SK-N-SH treated with all-trans-retinoic acid at 6 μM for 48 hours (cell line): ENCODE measurements around the gene CELF3.

Source experiments
- ATAC-seq: fragments of 200-7000 bp; cut with Tn5 transposase; 3 replicates; pipeline ENCODE4 v1.9.1; 2020; ENCODE audit warnings: mild to moderate bottlenecking, moderate library complexity
- ARNTL ChIP-seq: fragments of 450-650 bp; formaldehyde crosslinking; IDR thresholded peaks from 2 replicates; pipeline ENCODE4 v1.5.0; 2020; ENCODE audit warnings: low read depth, mild to moderate bottlenecking, moderate library complexity, borderline replicate concordance
- CREB5 ChIP-seq: fragments of 250-450 bp; sonication (Bioruptor Pico); IDR thresholded peaks from 2 replicates; pipeline ENCODE4 v1.5.1; 2020; ENCODE audit warnings: low read depth, mild to moderate bottlenecking, moderate library complexity
- CSDC2 ChIP-seq: fragments of 250-450 bp; sonication (Bioruptor Pico); IDR thresholded peaks from 2 replicates; pipeline ENCODE4 v1.5.0; 2020; ENCODE audit warnings: mild to moderate bottlenecking, moderate library complexity
- CSRNP3 ChIP-seq: fragments of 250-450 bp; sonication (Bioruptor Pico); IDR thresholded peaks from 2 replicates; pipeline ENCODE4 v1.5.1; 2021; ENCODE audit warnings: mild to moderate bottlenecking, moderate library complexity
- ESRRG ChIP-seq: fragments of 250-450 bp; sonication (Bioruptor Pico); IDR thresholded peaks from 2 replicates; pipeline ENCODE4 v1.6.1; 2021; ENCODE audit warnings: mild to moderate bottlenecking
- GLIS3 ChIP-seq: fragments of 250-450 bp; sonication (Bioruptor Pico); IDR thresholded peaks from 2 replicates; pipeline ENCODE4 v1.5.0; 2020; ENCODE audit warnings: mild to moderate bottlenecking, moderate library complexity
- ISL1 ChIP-seq: fragments of 250-450 bp; sonication (Bioruptor Pico); IDR thresholded peaks from 2 replicates; pipeline ENCODE4 v2.1.2; 2022; ENCODE audit warnings: mild to moderate bottlenecking, moderate library complexity
- OSR1 ChIP-seq: fragments of 250-450 bp; sonication (Bioruptor Pico); IDR thresholded peaks from 2 replicates; pipeline ENCODE4 v1.8.0; 2022; ENCODE audit warnings: moderate library complexity, mild to moderate bottlenecking, inconsistent platforms
- PATZ1 ChIP-seq: fragments of 250-450 bp; sonication (Bioruptor Pico); IDR thresholded peaks from 2 replicates; pipeline ENCODE4 v1.8.0; 2020; ENCODE audit warnings: mild to moderate bottlenecking, moderate library complexity, borderline replicate concordance
- POU6F1 ChIP-seq: fragments of 250-450 bp; sonication (Bioruptor Pico); IDR thresholded peaks from 2 replicates; pipeline ENCODE4 v1.8.0; 2021; ENCODE audit warnings: low read depth, mild to moderate bottlenecking, moderate library complexity, borderline replicate concordance
- PPARA ChIP-seq: fragments of 250-450 bp; sonication (Bioruptor Pico); IDR thresholded peaks from 2 replicates; pipeline ENCODE4 v1.5.0; 2020; ENCODE audit warnings: mild to moderate bottlenecking, borderline replicate concordance
- RARB ChIP-seq: fragments of 250-450 bp; sonication (Bioruptor Pico); IDR thresholded peaks from 2 replicates; pipeline ENCODE4 v1.8.0; 2021; ENCODE audit warnings: mild to moderate bottlenecking, moderate library complexity
- SNAI2 ChIP-seq: fragments of 250-450 bp; sonication (Bioruptor Pico); IDR thresholded peaks from 2 replicates; pipeline ENCODE4 v1.5.0; 2020; ENCODE audit warnings: mild to moderate bottlenecking, moderate library complexity
- TCF4 ChIP-seq: fragments of 250-450 bp; sonication (Bioruptor Pico); IDR thresholded peaks from 2 replicates; pipeline ENCODE4 v1.8.0; 2021; ENCODE audit warnings: mild to moderate bottlenecking, moderate library complexity, borderline replicate concordance
- TOX ChIP-seq: fragments of 250-450 bp; sonication (Bioruptor Pico); IDR thresholded peaks from 2 replicates; pipeline ENCODE4 v1.8.0; 2021; ENCODE audit warnings: mild to moderate bottlenecking, moderate library complexity, borderline replicate concordance
- TSHZ2 ChIP-seq: fragments of 250-450 bp; sonication (Bioruptor Pico); IDR thresholded peaks from 2 replicates; pipeline ENCODE4 v1.5.0; 2020; ENCODE audit warnings: mild to moderate bottlenecking, moderate library complexity
- ZC3H10 ChIP-seq: fragments of 250-450 bp; sonication (Bioruptor Pico); IDR thresholded peaks from 2 replicates; pipeline ENCODE4 v1.5.1; 2021; ENCODE audit warnings: mild to moderate bottlenecking, moderate library complexity
- ZFP30 ChIP-seq: fragments of 450-650 bp; formaldehyde crosslinking; IDR thresholded peaks from 2 replicates; pipeline ENCODE4 v1.5.0; 2022; ENCODE audit warnings: mild to moderate bottlenecking, moderate library complexity
- ZNF565 ChIP-seq: fragments of 450-650 bp; formaldehyde crosslinking; conservative IDR thresholded peaks from 2 replicates; pipeline ENCODE4 v1.5.0; 2020; ENCODE audit warnings: low read depth, mild to moderate bottlenecking, moderate library complexity
- ZNF70 ChIP-seq: fragments of 450-650 bp; formaldehyde crosslinking; IDR thresholded peaks from 2 replicates; pipeline ENCODE4 v1.5.0; 2020; ENCODE audit warnings: mild to moderate bottlenecking, moderate library complexity
- ZNF8 ChIP-seq: fragments of 450-650 bp; formaldehyde crosslinking; IDR thresholded peaks from 2 replicates; pipeline ENCODE4 v1.5.0; 2020; ENCODE audit warnings: mild to moderate bottlenecking, moderate library complexity

Gene CELF3

DNA sequence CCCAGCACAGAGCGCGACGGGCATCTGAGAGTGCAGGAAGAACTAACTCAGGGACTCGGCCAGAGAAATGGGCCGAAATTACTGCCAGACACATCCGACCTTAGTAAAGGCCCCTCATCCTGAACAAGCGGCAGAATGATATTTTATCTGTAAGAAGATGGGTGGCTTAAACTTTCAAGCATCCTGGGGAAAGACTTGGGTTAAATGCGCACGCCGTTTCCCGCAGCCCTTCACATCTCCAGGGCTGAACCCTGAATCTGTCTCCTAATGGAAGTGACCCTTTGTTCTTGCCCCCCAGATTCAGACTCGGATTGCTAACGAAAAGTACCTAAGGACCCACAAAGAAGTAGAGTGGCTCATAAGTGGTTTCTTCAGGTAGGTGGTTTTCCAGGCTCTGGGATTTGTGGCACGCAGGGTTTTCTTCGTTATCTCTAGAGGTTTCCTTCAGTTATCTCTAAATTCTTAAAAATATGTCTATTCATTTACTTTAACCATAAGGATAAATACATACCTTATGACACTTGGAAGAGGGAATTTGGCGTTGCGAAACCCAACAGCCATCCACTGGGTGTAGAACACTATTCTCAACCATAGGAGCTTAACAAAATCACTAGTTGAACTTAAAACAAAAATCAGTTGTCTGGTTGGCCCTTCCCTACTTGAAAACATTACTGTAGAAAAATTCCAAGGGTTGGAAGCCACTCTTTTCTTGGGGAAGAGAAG, 5.3 kb upstream of the CELF3 start (continued):
- TF ChIP-seq CREB5 (CRISPR knock-in tag) (no peak), PPARA (CRISPR knock-in tag) (no peak), TCF4 (CRISPR knock-in tag) (no peak)

- ATAC-seq: peak; percentile 86
- TF ChIP-seq ZFP30 (no peak), PATZ1 (CRISPR knock-in tag) (no peak), ZNF8 (CRISPR knock-in tag) (no peak), ISL1 (no peak), ZC3H10 (no peak), GLIS3 (CRISPR knock-in tag) (no peak), ZNF70 (CRISPR knock-in tag) (no peak), CSRNP3 (CRISPR knock-in tag) (no peak), TOX (CRISPR knock-in tag) (no peak), OSR1 (CRISPR knock-in tag) (no peak), POU6F1 (no peak), CREB5 (CRISPR knock-in tag) (no peak), ESRRG (CRISPR knock-in tag) (no peak), SNAI2 (CRISPR knock-in tag) (no peak), ZNF565 (CRISPR knock-in tag) (no peak), TSHZ2 (CRISPR knock-in tag) (no peak), RARB (CRISPR knock-in tag) (no peak), CSDC2 (CRISPR knock-in tag) (no peak), ARNTL (CRISPR knock-in tag) (no peak)
Measured at GRCh38 chr1:151720974-151721787, 4.6 kb upstream of the CELF3 start, which contains the start of gene RIIAD1. TSS of gene RIIAD1 (plus strand) at chr1:151721522. CDS start at chr1:151721537, 15 bp downstream.
